NOMO-1 treated with dmso at 0.1 percent for 144 hours (cell line): ENCODE measurements around the gene BCKDK.
A peak's percentile ranks its signal among the peaks of the same experiment; 100 is the strongest.
"Not testable (repeated sequence)": the region's sequence is repeated elsewhere in the genome, so short reads cannot be mapped to it uniquely, and the experiment has no call there.

Source experiments
- DNase-seq: peaks from one replicate; lab custom pipeline; 2025; ENCODE audit not compliant: unreplicated experiment; lab: John Stamatoyannopoulos, UW

BCKDK gene

GRCh38 chr16:31120129-31120528, 11.9 kb downstream of the BCKDK start:
- DNase-seq: no peak

DNA sequence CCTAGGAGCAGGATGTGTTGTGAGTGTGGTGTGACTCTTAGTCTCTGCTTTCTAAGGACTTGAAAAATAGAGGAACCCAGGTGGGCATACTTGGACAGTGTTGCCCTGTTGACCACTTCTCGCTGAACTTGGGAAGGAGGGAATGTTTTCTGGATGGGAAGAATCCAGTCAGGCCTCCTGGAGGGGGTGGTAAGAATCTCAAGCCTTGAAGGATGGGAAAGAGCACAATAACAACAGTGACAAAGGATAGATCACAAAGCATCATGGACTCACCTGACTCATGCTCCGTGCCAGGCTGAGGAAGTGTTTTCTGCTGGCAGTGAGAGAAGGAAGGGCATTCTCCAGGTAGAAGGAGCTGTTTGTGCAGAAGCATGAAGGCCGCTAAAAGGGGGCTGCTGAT, 17.7 kb downstream of the BCKDK start:
- no peak for DNase-seq

DNA sequence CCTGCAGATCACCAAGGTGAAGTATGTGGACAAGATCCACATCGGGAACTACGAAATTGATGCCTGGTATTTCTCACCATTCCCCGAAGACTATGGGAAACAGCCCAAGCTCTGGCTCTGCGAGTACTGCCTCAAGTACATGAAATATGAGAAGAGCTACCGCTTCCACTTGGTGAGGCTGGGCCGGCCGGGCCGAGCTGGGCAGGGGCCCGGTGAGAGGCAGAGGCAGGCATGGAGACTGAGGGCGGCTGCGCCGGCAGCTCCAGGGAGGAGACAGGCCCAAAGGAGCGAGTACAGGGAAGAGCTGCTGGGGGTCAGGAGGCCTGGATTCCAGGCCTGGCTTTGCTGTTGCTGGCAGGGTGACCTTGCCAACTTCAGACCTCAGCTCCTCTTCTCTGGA, 19.0 kb downstream of the BCKDK start:
- no peak for DNase-seq

DNA sequence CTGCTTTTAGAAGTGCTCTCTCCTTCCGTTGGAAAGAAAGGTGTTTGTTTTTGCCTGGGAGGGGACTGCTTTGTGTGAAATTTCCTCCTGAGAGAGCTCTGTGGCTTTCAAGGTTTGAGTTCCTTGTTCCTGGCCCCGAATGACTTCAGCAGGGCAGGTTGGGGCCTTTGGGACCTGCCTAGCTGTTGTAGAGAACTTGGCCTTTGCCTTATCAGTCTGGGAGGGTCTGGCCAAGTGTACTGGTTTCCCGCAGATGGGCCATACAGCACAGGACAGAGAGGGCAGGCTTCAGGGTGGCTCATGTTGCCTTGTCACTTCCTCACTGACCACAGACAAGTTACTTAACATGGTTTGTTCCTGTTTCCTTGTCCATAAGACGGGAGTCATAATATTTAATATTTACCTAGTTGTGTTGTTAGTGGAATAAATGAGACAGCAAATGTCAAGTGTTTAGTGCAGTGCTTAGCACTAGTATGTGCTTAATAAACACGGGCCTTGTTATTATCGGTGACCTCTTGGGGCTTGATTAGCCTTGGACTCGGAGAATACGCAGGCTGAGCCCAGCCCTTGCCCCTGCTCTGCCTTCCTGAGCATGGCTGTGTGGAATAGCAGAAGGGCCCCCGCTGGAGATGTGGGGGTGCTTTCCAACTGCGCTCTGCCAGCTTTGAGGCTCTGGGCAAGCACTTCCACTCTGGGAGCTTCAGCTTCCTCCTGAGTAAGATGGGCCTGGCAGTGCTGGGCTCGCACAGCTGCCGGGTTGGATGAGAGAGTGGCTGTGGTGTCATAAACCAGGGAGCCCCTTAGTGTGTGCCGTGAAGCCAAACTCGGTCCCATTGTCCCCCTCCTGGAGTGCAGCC, 20.8 kb downstream of the BCKDK start:
- DNase-seq: peak; percentile 96

DNA sequence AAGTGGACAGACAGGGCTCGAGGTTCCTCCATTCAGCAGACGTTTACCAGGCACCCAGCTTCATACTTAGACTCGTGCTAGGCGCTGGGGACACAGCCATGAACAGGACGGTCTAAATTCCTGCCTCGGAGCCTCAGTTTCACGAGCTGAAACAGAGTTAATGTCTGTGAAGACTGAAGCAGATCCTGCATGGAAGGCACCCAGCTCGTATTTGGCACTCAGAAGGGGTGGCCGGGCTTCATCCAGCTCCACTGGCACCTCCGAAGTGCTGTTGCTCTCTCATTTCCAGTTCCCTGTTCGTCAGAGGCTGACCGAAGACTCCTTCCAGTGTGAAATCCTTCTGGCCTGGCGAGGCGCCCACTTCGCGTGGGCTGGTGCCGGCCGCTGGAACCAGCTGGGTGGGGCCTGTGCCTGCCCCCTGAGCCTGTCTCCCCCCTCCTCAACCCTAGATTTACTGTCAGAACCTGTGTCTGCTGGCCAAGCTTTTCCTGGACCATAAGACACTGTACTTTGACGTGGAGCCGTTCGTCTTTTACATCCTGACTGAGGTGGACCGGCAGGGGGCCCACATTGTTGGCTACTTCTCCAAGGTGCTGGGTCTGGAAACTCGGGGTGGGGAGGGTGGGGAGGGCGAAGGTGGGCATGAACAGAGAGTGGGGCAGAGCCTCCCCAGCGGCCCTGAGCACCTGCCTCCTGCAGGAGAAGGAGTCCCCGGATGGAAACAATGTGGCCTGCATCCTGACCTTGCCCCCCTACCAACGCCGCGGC, 21.6 kb downstream of the BCKDK start:
- no peak for DNase-seq

- DNase-seq: no peak
Measured at GRCh38 chr16:31130336-31130891, 22.2 kb downstream of the BCKDK start.

- DNase-seq: no peak
Measured at GRCh38 chr16:31130899-31131298, 22.7 kb downstream of the BCKDK start.

DNA sequence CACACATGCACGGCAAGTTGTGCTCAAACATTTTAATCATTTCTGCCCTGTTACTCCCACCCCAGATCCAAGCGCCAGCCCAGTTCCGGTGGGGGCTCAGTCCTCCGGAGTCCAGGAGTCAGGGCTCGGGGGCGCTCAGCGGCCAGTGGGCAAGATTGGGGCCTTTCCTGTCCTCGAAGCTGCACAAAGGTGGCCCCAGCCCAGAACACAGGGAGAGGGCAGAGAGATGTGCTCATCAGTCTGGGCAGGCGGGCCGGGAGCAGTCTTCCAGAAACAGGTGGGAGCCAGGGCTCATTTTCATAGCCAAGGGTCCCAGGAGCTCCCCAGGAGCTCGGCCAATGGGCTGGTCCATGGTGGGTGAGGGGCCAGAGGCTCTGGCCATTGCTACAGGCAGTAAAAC, 23.2 kb downstream of the BCKDK start:
- no peak for DNase-seq

GRCh38 chr16:31131841-31132271, 23.7 kb downstream of the BCKDK start:
- DNase-seq: no peak

DNA sequence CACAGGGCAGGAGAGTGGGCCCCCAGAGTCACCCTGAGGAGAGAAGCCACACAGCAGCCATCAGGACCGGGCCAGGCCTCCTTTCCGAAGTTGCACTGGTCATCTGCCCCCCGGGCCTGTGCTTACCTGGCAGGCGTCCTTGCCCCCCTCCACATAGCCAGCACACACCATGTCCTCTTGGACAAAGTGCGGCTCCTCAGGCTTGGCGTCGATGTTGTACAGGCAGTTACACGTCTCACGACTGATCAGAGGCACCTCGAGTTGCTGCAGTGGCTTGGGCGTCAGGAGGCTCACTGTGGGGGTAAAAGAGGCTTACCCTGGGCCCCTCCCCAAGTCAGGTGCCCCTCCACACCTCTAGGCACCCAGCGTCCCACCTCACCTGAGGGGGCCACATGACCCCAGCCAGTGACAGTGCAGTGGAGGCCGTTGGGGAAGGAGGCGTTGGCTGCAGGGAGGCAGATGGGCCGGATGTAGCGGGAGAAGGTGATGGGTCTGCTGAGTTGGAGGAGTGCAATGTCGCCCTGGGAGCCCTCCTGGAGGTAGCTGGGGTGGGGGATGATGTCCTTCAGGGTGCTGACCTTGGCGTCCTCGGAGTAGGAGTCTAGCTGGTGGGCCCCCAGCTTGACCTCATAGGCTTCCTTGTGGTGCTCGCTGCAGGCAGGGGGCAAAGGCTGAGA, 24.3 kb downstream of the BCKDK start:
- no peak for DNase-seq

DNA sequence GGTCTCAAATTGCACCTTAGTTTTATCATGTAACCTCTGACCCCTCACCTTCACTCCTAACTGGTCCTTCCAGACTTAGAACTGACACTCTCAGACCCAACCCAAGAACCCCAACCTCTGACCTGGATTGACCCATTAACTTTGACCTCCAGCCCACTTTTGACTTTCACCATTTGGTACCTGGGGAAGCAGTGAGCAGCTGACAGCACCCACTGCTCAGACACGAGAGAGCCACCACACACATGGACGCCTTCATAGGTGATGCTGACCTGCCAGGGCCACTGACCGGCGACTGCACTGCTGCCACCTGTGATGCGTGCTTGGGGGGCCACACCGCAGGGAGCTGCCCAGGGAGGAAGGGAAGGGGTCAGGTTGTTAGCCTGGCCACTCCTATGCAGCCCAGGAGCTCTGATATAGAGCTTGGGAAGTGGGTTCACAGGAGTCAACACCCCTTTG, 24.9 kb downstream of the BCKDK start:
- DNase-seq: no peak

DNA sequence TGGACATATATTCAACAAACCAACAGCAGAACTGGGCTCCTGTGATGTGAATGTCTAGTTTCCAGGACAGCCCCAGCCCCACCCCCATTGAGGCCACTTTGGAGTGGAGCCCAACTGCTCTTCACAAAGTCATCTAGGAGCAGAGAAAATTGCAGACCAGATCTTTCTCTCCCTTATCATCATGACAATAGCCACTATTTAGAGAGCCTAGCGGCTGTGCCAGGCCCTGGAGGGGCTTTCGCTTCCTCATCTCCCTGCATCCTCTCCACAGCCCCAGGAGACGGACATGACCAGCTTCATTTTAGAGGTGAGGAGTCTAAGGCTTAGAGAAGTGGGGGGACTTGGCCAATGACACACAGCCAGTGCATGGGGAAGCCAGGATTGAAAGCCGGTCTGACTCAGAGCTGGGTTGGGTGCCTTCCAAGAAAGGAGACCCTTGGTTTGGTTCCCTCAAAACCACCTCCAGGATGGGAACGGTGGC, 25.9 kb downstream of the BCKDK start:
- peak; percentile 57 for DNase-seq

DNA sequence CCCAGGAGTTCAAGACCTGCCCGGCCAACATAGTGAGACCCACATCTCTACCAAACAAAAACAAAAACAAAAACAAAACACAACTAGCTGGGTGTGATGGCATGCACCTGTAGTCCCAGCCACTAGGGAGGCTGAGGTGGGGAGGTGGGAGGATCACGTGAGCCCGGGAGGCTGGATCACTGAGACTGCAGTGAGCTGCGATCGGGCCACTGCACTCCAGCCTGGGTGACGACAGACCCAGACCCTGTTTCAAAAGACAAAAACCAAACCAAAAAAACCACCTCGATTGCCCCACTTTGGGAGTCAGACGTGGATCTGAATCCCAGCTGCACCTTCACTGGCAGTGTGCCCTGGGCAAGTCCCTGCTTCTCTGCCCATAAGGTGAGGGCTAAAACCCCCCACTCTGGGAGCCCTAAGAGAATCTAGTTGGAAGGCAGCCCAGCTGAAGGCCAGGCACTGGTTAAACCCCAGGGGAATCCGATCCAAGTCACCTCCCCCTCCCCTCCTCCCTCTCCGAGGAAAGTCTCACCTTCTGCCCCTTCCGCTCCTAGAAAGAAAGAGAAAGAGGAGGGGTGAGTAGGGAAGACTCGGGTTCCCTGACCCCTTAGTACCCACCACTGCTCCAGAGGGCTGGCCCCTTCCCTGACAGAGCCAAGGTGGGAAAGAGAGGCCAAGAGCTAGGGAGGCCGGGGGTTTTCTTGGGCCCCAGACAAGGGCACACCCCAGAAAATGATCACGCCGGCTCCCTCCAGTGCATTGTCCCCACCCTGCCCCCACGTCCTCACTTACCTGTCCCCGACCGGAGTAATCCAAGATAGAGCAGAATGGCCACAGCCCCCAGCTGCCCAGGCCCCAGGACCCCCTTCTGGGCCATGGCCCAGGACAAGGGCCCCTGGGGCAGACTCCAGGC, 26.7 kb downstream of the BCKDK start:
- no peak for DNase-seq

DNA sequence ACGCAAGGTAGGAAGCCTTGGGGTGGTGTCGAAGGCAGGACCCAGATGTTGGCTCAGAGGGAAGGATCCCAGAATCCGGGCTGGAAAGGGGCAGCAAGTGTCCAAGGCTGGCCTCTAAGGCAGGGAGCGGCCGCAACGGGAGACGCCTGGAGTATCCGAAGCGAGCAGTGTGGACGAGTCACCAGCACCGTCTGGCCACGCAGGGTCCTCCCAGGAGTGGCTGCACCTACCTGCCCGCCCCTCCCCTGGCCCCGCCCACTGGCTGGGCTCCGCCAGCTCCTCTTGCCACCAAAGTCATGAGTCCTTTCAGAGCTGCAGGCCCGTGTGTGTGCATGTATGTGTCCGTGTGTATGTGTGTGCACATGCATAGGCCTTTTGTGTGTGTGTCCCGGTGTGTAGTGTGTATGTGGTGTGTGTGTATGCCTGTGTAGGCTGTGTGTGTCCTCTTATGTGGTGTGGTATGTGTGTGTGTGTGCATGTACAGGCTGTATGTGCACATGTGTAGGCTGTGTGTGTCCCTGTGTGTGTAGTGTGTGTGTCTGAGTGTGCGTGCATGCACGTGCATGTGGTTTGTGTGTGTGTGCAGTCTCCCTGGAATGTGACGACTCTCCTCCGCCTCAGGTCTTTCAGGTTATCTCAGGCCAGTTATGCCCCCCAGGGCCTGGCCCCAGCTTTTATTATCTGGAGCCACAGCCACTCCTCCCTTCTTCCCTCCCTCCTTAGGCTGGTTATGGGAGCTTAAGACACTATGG, 27.5 kb downstream of the BCKDK start, which contains the start of gene PRSS8:
Gene PRSS8 (minus strand): TSS at position 193 of the 752 bp plus-strand sequence. CDS start 229 bp downstream, outside the sequence.
- no peak for DNase-seq

DNA sequence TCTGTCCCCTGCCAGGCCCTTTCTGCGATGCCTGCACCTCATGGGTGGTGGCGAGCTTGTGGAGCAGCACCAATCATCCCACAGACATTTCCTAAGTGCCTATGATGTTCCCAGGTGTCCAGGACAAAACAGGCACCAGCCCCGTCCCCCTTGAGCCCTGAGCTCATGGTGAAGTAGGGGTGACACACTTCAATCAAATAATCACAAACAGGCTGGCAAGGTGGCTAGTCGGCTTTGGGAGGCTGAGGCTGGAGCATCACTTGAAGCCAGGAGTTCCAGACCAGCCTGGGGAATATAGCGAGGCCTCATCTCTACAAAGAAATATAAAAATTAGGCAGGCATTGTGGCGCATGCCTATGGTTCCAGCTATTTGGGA, 28.1 kb downstream of the BCKDK start:
- no peak for DNase-seq

DNA sequence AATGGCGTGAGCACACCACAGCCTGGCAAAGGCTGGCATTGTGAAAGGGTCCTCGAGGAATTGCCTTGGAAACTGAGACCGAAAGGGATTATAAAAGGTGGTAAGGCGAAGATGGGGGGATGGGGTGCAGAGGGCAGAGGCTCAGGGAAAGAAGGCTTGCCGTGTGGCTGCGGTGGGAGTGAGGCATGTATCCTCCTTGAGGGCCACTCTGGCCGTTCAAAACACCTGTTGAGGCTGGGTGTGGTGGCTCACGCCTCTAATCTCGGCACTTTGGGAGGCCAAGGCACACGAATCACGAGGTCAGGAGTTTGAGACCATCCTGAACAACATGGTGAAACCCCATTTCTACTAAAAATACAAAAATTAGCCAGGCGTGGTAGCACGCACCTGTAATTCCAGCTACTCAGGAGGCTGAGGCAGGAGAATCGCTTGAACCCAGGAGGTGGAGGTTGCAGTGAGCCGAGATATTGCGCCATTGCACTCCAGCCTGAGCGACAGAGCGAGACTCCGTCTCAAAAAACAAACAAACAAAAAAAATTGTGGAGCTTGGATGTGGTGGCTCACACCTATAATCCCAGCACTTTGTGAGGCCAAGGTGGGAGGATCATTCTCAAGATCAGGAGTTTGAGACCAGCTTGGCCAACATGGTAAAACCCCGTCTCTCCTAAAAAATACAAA, 28.8 kb downstream of the BCKDK start:
- not testable (repeated sequence) for DNase-seq

DNA sequence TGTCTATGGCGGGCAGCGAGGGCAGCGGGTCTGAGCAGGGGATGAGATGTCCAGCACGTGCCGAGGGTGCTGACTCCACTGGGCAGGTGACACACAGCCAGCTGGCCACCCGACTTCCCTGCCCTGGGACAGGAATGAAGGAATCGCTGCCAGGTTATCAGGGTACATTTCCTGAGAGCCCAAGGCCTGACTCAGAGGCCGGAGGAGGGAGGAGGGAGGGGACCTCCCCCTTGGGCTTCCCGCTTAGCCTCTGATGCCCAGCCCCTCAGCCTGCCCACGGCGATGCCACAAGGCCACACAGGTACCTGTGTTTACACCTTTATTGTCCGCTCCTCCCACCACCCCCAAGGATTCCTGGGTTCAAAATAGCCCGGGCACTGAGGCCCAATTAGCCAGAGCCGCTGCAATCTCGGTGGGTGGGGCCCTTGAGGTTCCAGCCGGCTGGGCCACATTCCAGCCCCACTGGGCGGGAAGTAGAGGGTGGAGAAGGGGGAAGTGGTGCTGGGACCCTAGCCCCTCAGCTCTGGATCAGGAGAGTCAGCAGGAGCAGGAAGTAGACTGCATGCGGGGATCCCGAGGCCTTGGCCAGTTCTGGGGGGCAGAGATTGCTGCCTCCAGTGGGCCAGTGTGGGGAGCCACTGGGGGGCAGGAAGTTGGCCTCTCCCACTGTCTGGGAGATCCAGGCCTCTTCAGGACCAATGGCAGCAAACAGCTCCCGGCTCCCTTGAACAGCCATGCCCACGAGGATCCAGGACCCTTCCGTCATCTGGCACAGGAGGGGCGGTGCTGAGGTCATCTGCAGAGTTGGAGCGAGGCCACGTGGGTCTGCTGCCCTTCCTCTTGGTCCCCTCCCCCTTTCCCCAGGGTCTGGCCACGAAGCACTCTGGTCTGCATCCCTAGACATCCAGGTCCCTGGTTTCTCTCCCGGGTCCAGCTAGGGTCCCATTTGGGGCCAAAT, 30.7 kb downstream of the BCKDK start:
- DNase-seq: no peak

DNA sequence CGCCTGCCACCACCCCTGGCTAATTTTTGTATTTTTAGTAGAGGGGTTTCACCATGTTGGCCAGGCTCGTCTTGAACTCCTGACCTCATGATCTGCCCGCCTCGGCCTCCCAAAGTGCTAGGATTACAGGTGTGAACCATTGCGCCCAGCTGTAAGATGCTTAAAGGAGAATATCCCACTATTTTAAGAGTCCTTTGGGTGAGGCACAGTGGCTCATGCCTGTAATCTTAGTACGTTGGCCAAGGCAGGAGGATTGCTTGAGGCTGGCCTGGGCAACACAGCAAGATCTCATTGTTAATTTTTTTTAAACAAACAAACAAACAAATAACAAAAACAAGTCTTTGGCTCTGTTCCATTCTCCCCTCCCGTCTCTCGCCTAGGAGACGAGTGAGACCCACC, 32.9 kb downstream of the BCKDK start:
- DNase-seq: not testable (repeated sequence)
